H1 (cell line): ENCODE results near the gene NRSN1. TPM values are rescaled to one million over a fixed set of nuclear protein-coding genes. Genes with fewer than 3 reads are reported as not detected.

Experiments
- CEBPB ChIP-seq: IDR thresholded peaks from 2 replicates; pipeline ENCODE4 v1.6.1; 2012; ENCODE audit warnings: low read depth, low read length
- EZH2 ChIP-seq: fragments of 200-600 bp; sonication (generic); IDR thresholded peaks from 2 replicates; pipeline ENCODE4 v1.7.1; 2012; ENCODE audit warnings: low read depth, mild to moderate bottlenecking, moderate library complexity, low read length, inconsistent platforms; ENCODE audit not compliant: severe bottlenecking
- GABPA ChIP-seq: IDR thresholded peaks from 2 replicates; pipeline ENCODE4 v1.6.1; 2011; ENCODE audit warnings: mild to moderate bottlenecking, low read length, moderate library complexity, borderline replicate concordance; ENCODE audit not compliant: insufficient read depth
- RFX5 ChIP-seq: IDR thresholded peaks from 2 replicates; pipeline ENCODE4 v1.6.1; 2011; ENCODE audit warnings: low read depth, low read length, improper control_type of control experiment, borderline replicate concordance
- RXRA ChIP-seq: IDR thresholded peaks from 2 replicates; pipeline ENCODE4 v1.6.1; 2011; ENCODE audit warnings: low read depth, mild to moderate bottlenecking, low read length, moderate library complexity; ENCODE audit not compliant: insufficient read depth
- SIN3A ChIP-seq, 2 experiments: IDR thresholded peaks in 1 of 2; conservative IDR thresholded peaks in 1 of 2; 2 replicates each; pipeline ENCODE4 v1.6.1; 2011 to 2012; ENCODE audit warnings: low read length in 2 of 2, improper control_type of control experiment in 1 of 2, low read depth in 1 of 2, mild to moderate bottlenecking in 1 of 2
- ZNF274 ChIP-seq: IDR thresholded peaks from 2 replicates; pipeline ENCODE4 v1.7.0; 2012; ENCODE audit warnings: low read length, borderline replicate concordance; ENCODE audit errors: extremely low read depth
- polyA plus RNA-seq, 7 experiments: library from polyadenylated mRNA; depleted of rRNA in 3 of 7; stranded (reverse) in 5 of 7; unstranded in 2 of 7; fragments of >200 nt in 5 of 7; fragments of 200-250 nt in 2 of 7; gene quantifications; 1 replicate in 5 of 7; 2 replicates in 1 of 7; 4 replicates in 1 of 7; pipeline versions ENCODE4 v1.2.1 to v1.2.3, GENCODE V29; 2011 to 2013; ENCODE audit warnings: missing spikeins in 2 of 7, mixed read lengths in 2 of 7
- total RNA-seq: library from RNA; stranded (reverse); fragmentation: NEBNext Ultra II Directional; extraction: Animal tissue kit (Norgen Biotek cat#: 25700); gene quantifications from 2 replicates; pipeline ENCODE4 v1.2.1, GENCODE V29; 2021

NRSN1 gene
- total and polyA plus RNA-seq, 2 of the 8 experiments (the other 6 are each of a cell fraction or from before 2014, with no cell fraction given) = 0.15 to 0.78 TPM

DNA sequence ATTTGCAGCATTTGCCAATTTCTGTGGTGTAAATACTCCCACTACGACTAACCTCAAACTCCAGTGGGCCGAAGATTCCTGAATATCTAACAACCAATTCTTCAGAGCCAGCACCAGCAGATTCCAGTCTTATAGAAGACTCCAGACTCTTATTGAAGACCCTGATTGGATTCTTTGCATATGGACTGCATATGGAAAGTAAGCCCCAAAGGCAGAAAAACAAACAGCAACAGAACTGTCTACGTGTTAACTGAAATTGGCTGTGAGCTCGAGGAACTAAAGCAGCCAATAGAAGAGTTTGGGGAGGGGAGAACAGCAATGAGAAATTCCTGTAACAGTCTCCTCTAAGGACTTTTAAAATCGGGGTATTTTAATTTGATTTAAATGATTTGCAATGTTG, 19.7 kb upstream of the NRSN1 start (continued):
- TF ChIP-seq EZH2 (no peak), SIN3A (conservative IDR thresholded peaks at IDR 0.05 in 1 of 2, IDR thresholded peaks at IDR 0.05 in 1 of 2; ENCODE audit: low read depth in 1 of 2, low read length in 2 of 2) (no peak), CEBPB (no peak), GABPA (no peak), RXRA (no peak), ZNF274 (no peak), RFX5 (no peak)
